Nephron progenitor cell (in vitro differentiated cells): ENCODE data around the gene NUP62CL.
"Not testable (repeated sequence)": the region's sequence is repeated elsewhere in the genome, so short reads cannot be mapped to it uniquely, and the experiment has no call there.

Source experiments
- DNase-seq: peaks from one replicate; pipeline ENCODE4 v3.0.0; 2021
- H3K27ac Mint-ChIP-seq: 2 replicates; pipeline ENCODE4 v1.8.0; 2021; ENCODE audit warnings: mild to moderate bottlenecking, moderate library complexity, mixed read lengths
- H3K27me3 Mint-ChIP-seq: 2 replicates; pipeline ENCODE4 v1.8.0; 2021; ENCODE audit warnings: mild to moderate bottlenecking, low read depth, mixed read lengths; ENCODE audit not compliant: poor library complexity
- H3K36me3 Mint-ChIP-seq: 2 replicates; pipeline ENCODE4 v1.8.0; 2021; ENCODE audit warnings: low read depth, mixed read lengths
- H3K4me1 Mint-ChIP-seq: 2 replicates; pipeline ENCODE4 v1.8.0; 2021; ENCODE audit warnings: mixed read lengths
- H3K4me3 Mint-ChIP-seq: 2 replicates; pipeline ENCODE4 v1.8.0; 2021; ENCODE audit warnings: mild to moderate bottlenecking, moderate library complexity, mixed read lengths
- H3K9me3 Mint-ChIP-seq: 2 replicates; pipeline ENCODE4 v1.8.0; 2021; ENCODE audit warnings: mild to moderate bottlenecking, moderate library complexity, mixed read lengths
- CTCF ChIP-seq: fragments of 200-600 bp; sonication (generic); IDR thresholded peaks from 2 replicates; pipeline ENCODE4 v1.5.0; 2021; ENCODE audit warnings: antibody characterized with exemption

NUP62CL gene

GRCh38 chrX:107207943-107208342 lies 1.7 kb upstream of the NUP62CL start:
- Mint-ChIP-seq H3K36me3 (no peaks in the 10 kb centered on the region), H3K27ac (no peak overlapping the region), H3K4me3 (no peak overlapping the region), H3K27me3 (peaks cover 2% of the 10 kb centered on the region), H3K4me1 (peaks cover 5% of the 10 kb centered on the region), H3K9me3 (peaks cover 19% of the 10 kb centered on the region)
- DNase-seq, result no peak
- no peak for TF ChIP-seq CTCF

- Mint-ChIP-seq H3K36me3 (no peaks in the 10 kb centered on the region), H3K4me3 (no peak overlapping the region), H3K9me3 (peaks cover 19% of the 10 kb centered on the region), H3K27ac (no peak overlapping the region), H3K4me1 (peaks cover 5% of the 10 kb centered on the region), H3K27me3 (peaks cover 2% of the 10 kb centered on the region)
- TF ChIP-seq CTCF, result no peak
- no peak for DNase-seq
Observed at GRCh38 chrX:107207089-107207488, 856 bp upstream of the NUP62CL start.

- no peak for TF ChIP-seq CTCF
- DNase-seq, result no peak
- peaks cover 5% of the 10 kb centered on the region for H3K4me1 Mint-ChIP-seq
- peak overlapping the region; percentile 97 for H3K27ac Mint-ChIP-seq
- H3K9me3 Mint-ChIP-seq, result peaks cover 19% of the 10 kb centered on the region
- H3K27me3 Mint-ChIP-seq, result peaks cover 2% of the 10 kb centered on the region
- no peaks in the 10 kb centered on the region for H3K36me3 Mint-ChIP-seq
- peak overlapping the region; percentile 90 for H3K4me3 Mint-ChIP-seq
Observed at GRCh38 chrX:107206697-107207065, 448 bp upstream of the NUP62CL start.

DNA sequence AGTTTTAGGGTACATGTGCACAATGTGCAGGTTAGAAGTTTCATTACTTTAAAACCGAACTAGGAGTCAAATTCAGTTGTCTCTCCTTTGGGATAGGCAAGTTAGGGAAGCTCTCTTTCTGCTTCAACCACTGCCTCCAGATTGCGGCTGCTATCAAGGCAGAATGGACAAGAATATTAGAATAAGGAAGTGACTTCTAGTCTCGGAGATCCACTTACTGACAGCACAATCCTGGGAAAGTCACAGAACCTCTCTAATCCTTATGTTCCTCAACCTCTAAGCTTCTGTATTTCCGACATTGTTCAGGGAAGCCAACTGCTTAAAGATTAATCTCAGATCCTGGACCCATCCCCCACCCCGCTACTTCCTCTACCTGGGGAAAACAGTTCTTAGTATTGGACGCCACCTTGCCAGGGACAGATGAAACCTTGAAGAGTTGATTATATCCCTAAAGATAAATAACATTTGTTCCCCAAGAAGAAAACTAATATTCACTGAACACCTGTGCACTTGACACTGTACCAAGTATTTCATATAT lies 2.1 kb downstream of the NUP62CL start:
- Mint-ChIP-seq H3K4me1 (peaks cover 5% of the 10 kb centered on the region), H3K36me3 (no peaks in the 10 kb centered on the region), H3K9me3 (peaks cover 34% of the 10 kb centered on the region), H3K27ac (no peak overlapping the region), H3K27me3 (peaks cover 5% of the 10 kb centered on the region), H3K4me3 (no peak overlapping the region)
- no peak for TF ChIP-seq CTCF
- DNase-seq, result peak; percentile 3

GRCh38 chrX:107199491-107199890 lies 6.7 kb downstream of the NUP62CL start:
- peaks cover 8% of the 10 kb centered on the region for H3K36me3 Mint-ChIP-seq
- no peaks in the 10 kb centered on the region for H3K4me1 Mint-ChIP-seq
- no peak for TF ChIP-seq CTCF
- H3K27ac Mint-ChIP-seq, result no peak overlapping the region
- DNase-seq, result no peak
- H3K4me3 Mint-ChIP-seq, result no peak overlapping the region
- peaks cover 2% of the 10 kb centered on the region for H3K27me3 Mint-ChIP-seq
- H3K9me3 Mint-ChIP-seq, result peaks cover 29% of the 10 kb centered on the region

DNA sequence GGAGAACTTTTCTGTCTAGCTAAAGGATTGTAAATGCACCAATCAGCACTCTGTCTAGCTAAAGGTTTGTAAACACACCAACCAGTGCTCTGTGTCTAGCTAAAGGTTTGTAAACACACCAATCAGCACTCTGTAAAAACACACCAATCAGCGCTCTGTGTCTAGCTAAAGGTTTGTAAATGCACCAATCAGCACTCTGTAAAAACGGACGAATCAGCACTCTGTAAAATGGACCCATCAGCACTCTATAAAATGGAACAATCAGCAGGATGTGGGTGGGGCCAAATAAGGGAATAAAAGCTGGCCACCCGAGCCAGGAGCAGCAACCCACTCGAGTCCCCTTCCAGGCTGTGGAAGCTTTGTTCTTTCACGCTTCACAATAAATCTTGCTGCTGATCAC lies 8.2 kb downstream of the NUP62CL start:
- H3K4me1 Mint-ChIP-seq, DNase-seq, H3K27ac Mint-ChIP-seq, H3K27me3 Mint-ChIP-seq, H3K4me3 Mint-ChIP-seq, H3K36me3 Mint-ChIP-seq: not testable (repeated sequence)
- H3K9me3 Mint-ChIP-seq, result peaks cover 29% of the 10 kb centered on the region
